HEK293 (cell line): Measurements from ENCODE around the gene PARD3.

Experiments used
- CTCF ChIP-seq: fragments of 450-650 bp; formaldehyde crosslinking; IDR thresholded peaks from 2 replicates; pipeline ENCODE4 v1.5.1; 2016; ENCODE audit warnings: missing biosample characterization, missing genetic modification characterization
- MEIS1 ChIP-seq: sonication (generic); formaldehyde crosslinking; IDR thresholded peaks from 2 replicates; pipeline ENCODE4 v1.8.1; 2022; ENCODE audit warnings: missing genetic modification reagents, mild to moderate bottlenecking, borderline replicate concordance
- ZNF302 ChIP-seq: fragments of 450-650 bp; formaldehyde crosslinking; IDR thresholded peaks from 2 replicates; pipeline ENCODE4 v1.5.1; 2016; ENCODE audit warnings: missing biosample characterization, missing genetic modification characterization, low read depth

GRCh38 chr10:34148305-34148657, 666.8 kb downstream of the PARD3 start:
- no peak for TF ChIP-seq CTCF (tag by site-specific recombination)
- TF ChIP-seq MEIS1 (CRISPR knock-in tag), result no peak
- no peak for TF ChIP-seq ZNF302 (tag by site-specific recombination)
